Choroid plexus epithelial cell (primary cell): ENCODE results near the gene TMEM151A.
"Not testable (repeated sequence)": the region's sequence is repeated elsewhere in the genome, so short reads cannot be mapped to it uniquely, and the experiment has no call there.

ENCODE experiments used
- DNase-seq: peaks from one replicate; pipeline ENCODE4 v3.0.0-alpha.2; 2010; ENCODE audit warnings: low read depth
- H3K4me3 ChIP-seq: 2 replicates; pipeline ENCODE4 v1.5.1; 2011; ENCODE audit warnings: low read depth, mild to moderate bottlenecking, control low read depth, low read length, moderate library complexity
- TF ChIP-seq, protein P1 (sequence below): conservative IDR thresholded peaks from 2 replicates; pipeline ENCODE4 v1.5.1; 2011; ENCODE audit warnings: low read depth, mild to moderate bottlenecking, control low read depth, inconsistent platforms, low read length, moderate library complexity

Gene TMEM151A

DNA sequence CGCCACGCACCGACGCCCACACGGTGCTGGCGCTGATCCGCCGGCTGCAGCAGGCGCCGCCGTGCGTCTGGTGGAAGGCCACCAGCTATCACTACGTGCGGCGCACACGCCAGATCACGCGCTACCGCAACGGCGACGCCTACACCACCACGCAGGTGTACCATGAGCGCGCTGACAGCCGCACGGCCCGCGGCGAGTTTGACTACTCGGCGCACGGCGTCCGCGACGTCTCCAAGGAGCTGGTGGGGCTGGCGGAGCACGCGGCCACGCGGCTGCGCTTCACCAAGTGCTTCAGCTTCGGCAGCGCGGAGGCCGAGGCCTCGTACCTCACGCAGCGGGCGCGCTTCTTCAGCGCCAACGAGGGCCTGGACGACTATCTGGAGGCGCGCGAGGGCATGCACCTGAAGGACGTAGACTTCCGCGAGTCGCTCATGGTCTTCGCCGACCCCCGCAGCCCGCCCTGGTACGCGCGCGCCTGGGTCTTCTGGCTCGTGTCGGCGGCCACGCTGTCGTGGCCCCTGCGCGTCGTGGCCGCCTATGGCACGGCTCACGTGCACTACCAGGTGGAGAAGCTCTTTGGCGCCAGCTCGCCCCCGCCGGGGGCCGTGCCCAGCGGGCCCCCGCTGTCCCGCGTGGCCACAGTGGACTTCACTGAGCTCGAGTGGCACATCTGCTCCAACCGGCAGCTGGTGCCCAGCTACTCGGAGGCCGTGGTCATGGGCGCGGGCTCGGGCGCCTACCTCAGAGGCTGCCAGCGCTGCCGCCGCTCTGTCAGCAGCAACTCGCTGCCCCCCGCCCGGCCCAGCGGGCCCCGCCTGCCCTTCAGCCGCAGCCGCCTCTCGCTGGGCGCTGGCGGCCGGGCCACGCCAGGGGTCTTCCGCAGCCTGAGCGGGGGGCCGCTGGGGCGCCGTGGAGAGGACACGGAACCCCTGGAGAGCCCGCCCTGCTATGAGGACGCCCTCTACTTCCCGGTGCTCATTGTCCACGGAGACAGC lies 3.2 kb downstream of the TMEM151A start:
- DNase-seq = no peak
- H3K4me3 ChIP-seq = no peak overlapping the region
- TF ChIP-seq, protein P1, sequence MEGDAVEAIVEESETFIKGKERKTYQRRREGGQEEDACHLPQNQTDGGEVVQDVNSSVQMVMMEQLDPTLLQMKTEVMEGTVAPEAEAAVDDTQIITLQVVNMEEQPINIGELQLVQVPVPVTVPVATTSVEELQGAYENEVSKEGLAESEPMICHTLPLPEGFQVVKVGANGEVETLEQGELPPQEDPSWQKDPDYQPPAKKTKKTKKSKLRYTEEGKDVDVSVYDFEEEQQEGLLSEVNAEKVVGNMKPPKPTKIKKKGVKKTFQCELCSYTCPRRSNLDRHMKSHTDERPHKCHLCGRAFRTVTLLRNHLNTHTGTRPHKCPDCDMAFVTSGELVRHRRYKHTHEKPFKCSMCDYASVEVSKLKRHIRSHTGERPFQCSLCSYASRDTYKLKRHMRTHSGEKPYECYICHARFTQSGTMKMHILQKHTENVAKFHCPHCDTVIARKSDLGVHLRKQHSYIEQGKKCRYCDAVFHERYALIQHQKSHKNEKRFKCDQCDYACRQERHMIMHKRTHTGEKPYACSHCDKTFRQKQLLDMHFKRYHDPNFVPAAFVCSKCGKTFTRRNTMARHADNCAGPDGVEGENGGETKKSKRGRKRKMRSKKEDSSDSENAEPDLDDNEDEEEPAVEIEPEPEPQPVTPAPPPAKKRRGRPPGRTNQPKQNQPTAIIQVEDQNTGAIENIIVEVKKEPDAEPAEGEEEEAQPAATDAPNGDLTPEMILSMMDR = no peak

DNA sequence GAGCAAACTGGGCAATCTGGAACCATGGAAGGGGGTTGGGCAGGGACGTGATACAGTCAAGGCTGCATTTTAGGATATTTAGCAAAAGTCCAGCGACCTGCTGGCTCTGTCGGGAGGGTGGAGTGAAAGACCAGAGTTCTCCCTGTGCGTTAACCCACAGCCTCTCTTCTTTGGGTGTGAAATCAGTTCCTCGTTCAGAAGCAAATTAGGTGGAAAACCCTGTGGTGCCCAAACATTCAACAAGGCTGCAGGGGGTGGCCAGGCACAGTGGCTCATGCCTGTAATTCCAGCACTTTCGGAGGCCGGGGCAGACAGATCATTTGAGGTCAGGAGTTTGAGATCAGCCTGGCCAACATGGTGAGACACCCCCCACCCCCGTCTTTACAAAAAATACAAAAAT lies 5.9 kb downstream of the TMEM151A start:
- no peak for DNase-seq
- TF ChIP-seq, protein P1 = no peak
- no peak overlapping the region for H3K4me3 ChIP-seq

DNA sequence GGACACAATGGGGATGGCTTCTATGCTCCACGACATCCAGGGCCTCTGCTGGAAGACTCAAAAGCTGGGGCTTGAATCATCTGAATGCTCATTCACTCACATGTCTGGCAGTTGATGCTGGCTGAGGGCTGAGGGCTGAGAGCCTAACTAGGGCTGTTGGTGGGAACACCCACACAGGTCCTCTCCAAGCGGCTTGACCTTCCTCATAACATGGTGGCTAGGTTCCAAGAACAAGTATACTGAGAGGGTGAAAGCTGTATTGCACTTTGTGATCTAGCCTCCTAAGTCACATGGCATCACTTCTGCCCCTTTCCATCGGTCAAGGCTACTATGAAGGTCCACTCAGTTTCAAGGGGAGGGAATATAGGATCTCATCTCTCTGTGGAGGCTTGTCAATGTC lies 7.5 kb downstream of the TMEM151A start:
- DNase-seq = no peak
- H3K4me3 ChIP-seq = no peak overlapping the region
- TF ChIP-seq, protein P1 = no peak

DNA sequence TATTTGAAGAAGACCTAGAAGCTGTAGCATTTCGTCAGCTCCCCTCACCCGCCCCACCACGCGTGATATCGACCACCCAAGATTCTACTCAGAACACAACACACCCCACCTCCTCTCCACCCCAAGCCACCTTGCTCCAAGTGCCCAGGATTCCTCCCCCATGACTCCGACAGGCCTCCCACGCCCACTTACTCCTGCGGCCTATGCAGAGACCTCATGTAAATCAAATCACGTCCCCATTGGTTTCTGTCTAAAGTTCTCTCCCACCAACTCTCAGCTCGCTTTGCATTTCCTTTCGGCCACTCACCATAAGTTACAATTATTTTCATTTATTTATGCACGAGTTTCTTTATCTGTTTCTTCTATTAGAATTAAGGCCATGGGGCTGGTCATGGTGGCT lies 11.0 kb downstream of the TMEM151A start:
- H3K4me3 ChIP-seq = no peak overlapping the region
- DNase-seq = no peak
- TF ChIP-seq, protein P1 = no peak

DNA sequence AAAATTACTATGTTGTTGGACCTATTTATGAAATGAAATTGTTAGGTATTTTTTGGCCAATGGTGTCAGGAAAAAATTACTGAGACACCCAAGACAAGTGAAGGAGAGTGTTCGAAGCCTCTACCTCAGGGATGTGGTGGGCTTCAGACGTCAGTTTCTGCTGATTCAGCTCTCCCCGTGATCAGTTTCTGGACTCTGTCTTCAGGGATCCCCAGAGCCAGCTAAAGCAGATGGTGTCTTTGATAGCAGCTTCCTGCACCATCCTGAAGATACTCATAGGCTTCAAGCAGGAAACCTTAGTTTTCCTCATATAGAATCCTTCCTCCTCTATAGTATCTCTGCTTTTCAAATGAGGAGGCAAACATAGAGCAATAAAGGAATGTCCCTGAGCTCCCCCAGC lies 17.8 kb downstream of the TMEM151A start:
- TF ChIP-seq, protein P1 = no peak
- no peak for DNase-seq
- H3K4me3 ChIP-seq = no peak overlapping the region

DNA sequence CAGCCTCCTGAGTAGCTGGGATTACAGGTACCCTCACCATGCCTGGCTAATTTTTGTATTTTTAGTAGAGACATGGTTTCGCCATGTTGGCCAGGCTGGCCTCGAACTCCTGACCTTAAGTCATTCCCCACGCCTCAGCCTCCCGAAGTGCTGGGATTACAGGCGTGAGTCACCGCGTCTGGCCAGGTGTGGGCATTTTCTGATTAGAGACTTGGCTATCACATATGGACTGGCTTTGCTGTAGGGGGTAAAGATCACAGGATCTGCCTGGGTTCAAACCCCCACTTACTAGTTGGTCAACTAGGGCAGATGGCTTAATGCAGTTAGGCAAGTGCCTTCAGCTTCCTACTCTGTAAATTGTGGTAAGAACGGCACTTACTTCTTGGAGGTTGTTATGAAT lies 18.6 kb downstream of the TMEM151A start:
- TF ChIP-seq, protein P1 = no peak
- H3K4me3 ChIP-seq = no peak overlapping the region
- no peak for DNase-seq

DNA sequence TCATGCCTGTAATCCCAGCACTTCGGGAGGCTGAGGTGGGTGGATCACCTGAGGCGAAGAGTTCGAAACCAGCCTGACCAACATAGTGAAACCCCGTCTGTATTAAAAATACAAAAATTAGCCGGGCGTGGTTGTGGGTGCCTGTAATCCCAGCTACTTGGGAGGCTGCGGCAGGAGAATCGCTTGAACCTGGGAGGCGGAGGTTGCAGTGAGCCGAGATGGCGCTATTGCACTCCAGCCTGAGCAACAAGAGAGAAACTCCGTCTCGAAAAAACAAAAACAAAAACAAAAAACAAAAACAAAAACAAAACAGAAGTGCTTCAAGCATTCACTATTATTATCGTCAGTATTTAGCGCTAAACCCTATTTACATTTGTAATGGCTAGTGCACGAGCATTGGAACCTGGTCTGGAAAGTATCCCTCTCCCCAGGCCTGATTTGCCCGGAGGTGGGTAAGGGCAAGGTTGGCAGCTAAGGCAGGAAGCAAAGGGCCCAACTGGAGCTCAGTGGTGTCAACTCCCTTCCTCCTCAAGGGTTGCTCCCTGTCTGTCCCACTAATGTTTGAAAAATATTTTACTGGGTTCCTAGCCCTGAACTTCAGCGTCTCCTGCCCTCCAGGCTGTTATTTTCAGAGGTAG lies 19.2 kb downstream of the TMEM151A start:
- DNase-seq, H3K4me3 ChIP-seq: not testable (repeated sequence)
